CD4-positive, CD25-positive, alpha-beta regulatory T cell (primary cell): ENCODE results near the gene CEP104. TPM values are rescaled to one million over a fixed set of nuclear protein-coding genes. Genes with fewer than 3 reads are reported as not detected.

Experiments
- ATAC-seq, 2 donors: fragments of 150-1000 bp; cut with Tn5 transposase; one replicate each; pipeline ENCODE4 v1.10.0; 2021; ENCODE audit warnings: low read depth in 2 of 2, moderate number of reproducible peaks in 2 of 2, moderate library complexity in 1 of 2
- DNase-seq, 3 donors: peaks; one replicate each; pipeline versions ENCODE4 v3.0.0 to v3.0.0-alpha.2; 2012 to 2022; ENCODE audit warnings: mixed read lengths in 1 of 3
- H3K27ac ChIP-seq: one replicate; pipeline ENCODE4 v1.7.0; 2013; ENCODE audit warnings: mild to moderate bottlenecking, low read length; ENCODE audit not compliant: insufficient read depth, poor library complexity, severe bottlenecking
- H3K27me3 ChIP-seq: one replicate; pipeline ENCODE4 v1.7.0; 2013; ENCODE audit warnings: low read length; ENCODE audit not compliant: control insufficient read depth, insufficient read depth
- H3K36me3 ChIP-seq: one replicate; pipeline ENCODE4 v1.7.0; 2013; ENCODE audit warnings: mild to moderate bottlenecking, low read length, moderate library complexity; ENCODE audit not compliant: control insufficient read depth, insufficient read depth
- H3K4me1 ChIP-seq: 2 replicates; pipeline ENCODE4 v1.7.0; 2013; ENCODE audit warnings: mild to moderate bottlenecking, low read length; ENCODE audit not compliant: insufficient read depth, control insufficient read depth, poor library complexity, severe bottlenecking
- H3K4me3 ChIP-seq: one replicate; pipeline ENCODE4 v1.7.0; 2013; ENCODE audit warnings: low read depth, mild to moderate bottlenecking, low read length, moderate library complexity
- H3K9me3 ChIP-seq, 2 experiments: 1 replicate in 1 of 2; 2 replicates in 1 of 2; pipeline ENCODE4 v1.7.0; 2013; ENCODE audit warnings: low read length in 2 of 2, mild to moderate bottlenecking in 1 of 2, moderate library complexity in 1 of 2; ENCODE audit not compliant: control insufficient read depth in 2 of 2
- H3K27ac Mint-ChIP-seq, 3 donors: one replicate each; pipeline ENCODE4 v1.8.0; 2020 to 2022; ENCODE audit warnings: mild to moderate bottlenecking in 3 of 3, mixed read lengths in 3 of 3, moderate library complexity in 2 of 3
- H3K27me3 Mint-ChIP-seq: one replicate; pipeline ENCODE4 v1.8.0; 2022; ENCODE audit warnings: mild to moderate bottlenecking, mixed read lengths
- H3K36me3 Mint-ChIP-seq: one replicate; pipeline ENCODE4 v1.8.0; 2020; ENCODE audit warnings: mixed read lengths
- H3K4me1 Mint-ChIP-seq, 4 donors: one replicate each; pipeline ENCODE4 v1.8.0; 2020 to 2022; ENCODE audit warnings: mixed read lengths in 4 of 4, mild to moderate bottlenecking in 1 of 4
- H3K4me3 Mint-ChIP-seq, 4 donors: one replicate each; pipeline ENCODE4 v1.8.0; 2020 to 2022; ENCODE audit warnings: mild to moderate bottlenecking in 4 of 4, mixed read lengths in 4 of 4, moderate library complexity in 3 of 4
- H3K9me3 Mint-ChIP-seq, 7 donors: one replicate each; pipeline ENCODE4 v1.8.0; 2020 to 2022; ENCODE audit warnings: mixed read lengths in 7 of 7, mild to moderate bottlenecking in 3 of 7, moderate library complexity in 2 of 7
- polyA plus RNA-seq, 4 donors: library from polyadenylated mRNA; unstranded; fragments of 300-500 nt; fragmentation: Illumina TruSeq; gene quantifications; one replicate each; pipeline ENCODE4 v1.2.3, GENCODE V29; 2021
- total RNA-seq: library from RNA; stranded (reverse); gene quantifications from one replicate; pipeline ENCODE4 v1.2.3, GENCODE V29; 2022

Gene CEP104
- total and polyA plus RNA-seq, 5 donors from 2014 or later, result 13.5 to 42.3 (median 14.6) TPM

GRCh38 chr1:3885611-3886010 lies 28.6 kb upstream of the CEP104 start:
- H3K27ac ChIP-seq, result no peak overlapping the region
- Mint-ChIP-seq H3K4me1 (peaks cover 0 to 8% (median 4%) of the 10 kb centered on the region in 4 donors), H3K27ac (no peak overlapping the region), H3K36me3 (peaks cover 43% of the 10 kb centered on the region), H3K4me3 (no peak overlapping the region), H3K9me3 (peaks cover 0 to 1% (median 0%) of the 10 kb centered on the region in 7 donors), H3K27me3 (no peaks in the 10 kb centered on the region)
- H3K4me1 ChIP-seq, result no peaks in the 10 kb centered on the region
- H3K36me3 ChIP-seq, result peaks cover 64% of the 10 kb centered on the region
- no peak overlapping the region for H3K4me3 ChIP-seq
- no peak for ATAC-seq
- no peak for DNase-seq
- H3K27me3 ChIP-seq, result no peaks in the 10 kb centered on the region
- no peaks in the 10 kb centered on the region for H3K9me3 ChIP-seq

GRCh38 chr1:3884966-3885365 lies 28.0 kb upstream of the CEP104 start:
- Mint-ChIP-seq H3K4me1 (peaks cover 0 to 8% (median 2%) of the 10 kb centered on the region in 4 donors), H3K9me3 (no peaks in the 10 kb centered on the region), H3K27ac (no peak overlapping the region), H3K36me3 (peaks cover 40% of the 10 kb centered on the region), H3K27me3 (no peaks in the 10 kb centered on the region), H3K4me3 (no peak overlapping the region)
- DNase-seq, result no peak
- H3K27me3 ChIP-seq, result no peaks in the 10 kb centered on the region
- no peak overlapping the region for H3K27ac ChIP-seq
- no peak overlapping the region for H3K4me3 ChIP-seq
- H3K4me1 ChIP-seq, result no peaks in the 10 kb centered on the region
- H3K9me3 ChIP-seq, result no peaks in the 10 kb centered on the region
- no peak for ATAC-seq
- peaks cover 64% of the 10 kb centered on the region for H3K36me3 ChIP-seq

- H3K4me1 Mint-ChIP-seq, result peaks cover 0 to 5% (median 3%) of the 10 kb centered on the region in 4 donors
- ATAC-seq, result no peak
- Histone ChIP-seq H3K4me3 (no peak overlapping the region), H3K36me3 (peaks cover 66% of the 10 kb centered on the region), H3K27me3 (no peaks in the 10 kb centered on the region), H3K27ac (no peak overlapping the region), H3K4me1 (no peaks in the 10 kb centered on the region), H3K9me3 (peaks cover 3% of the 10 kb centered on the region in 2 experiments)
- no peak overlapping the region for H3K4me3 Mint-ChIP-seq
- DNase-seq, result no peak
- H3K27ac Mint-ChIP-seq, result no peak overlapping the region
- peaks cover 49% of the 10 kb centered on the region for H3K36me3 Mint-ChIP-seq
- no peaks in the 10 kb centered on the region for H3K27me3 Mint-ChIP-seq
- H3K9me3 Mint-ChIP-seq, result peaks cover 0 to 3% (median 0%) of the 10 kb centered on the region in 7 donors
These were observed 26.3 kb upstream of the CEP104 start for GRCh38 chr1:3883194-3883925.

DNA sequence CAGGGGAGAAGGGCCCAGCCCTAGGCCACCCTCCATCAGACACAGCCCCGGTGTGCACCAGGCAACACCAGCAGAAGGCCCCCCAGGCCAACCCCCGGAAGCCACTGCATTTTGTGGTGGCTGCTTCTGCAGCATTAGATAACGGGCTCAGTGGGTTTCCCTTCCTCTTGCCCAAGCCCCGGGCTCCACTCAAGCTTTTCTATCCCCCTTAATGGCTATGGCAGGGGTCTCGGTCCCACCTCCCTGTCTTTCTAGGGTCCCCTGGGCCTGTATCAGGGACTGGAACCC lies 24.1 kb upstream of the CEP104 start:
- H3K9me3 Mint-ChIP-seq, result peaks cover 0 to 3% (median 0%) of the 10 kb centered on the region in 7 donors
- H3K27ac Mint-ChIP-seq, result no peak overlapping the region
- DNase-seq (no peak), ATAC-seq (no peak)
- H3K4me3 Mint-ChIP-seq, result no peak overlapping the region
- Histone ChIP-seq H3K4me1 (no peaks in the 10 kb centered on the region), H3K27ac (no peak overlapping the region), H3K36me3 (peaks cover 57% of the 10 kb centered on the region), H3K27me3 (no peaks in the 10 kb centered on the region), H3K9me3 (peaks cover 3% of the 10 kb centered on the region in 2 experiments), H3K4me3 (no peak overlapping the region)
- no peaks in the 10 kb centered on the region for H3K27me3 Mint-ChIP-seq
- H3K4me1 Mint-ChIP-seq, result peaks cover 0 to 5% (median 3%) of the 10 kb centered on the region in 4 donors
- H3K36me3 Mint-ChIP-seq, result peaks cover 50% of the 10 kb centered on the region

DNA sequence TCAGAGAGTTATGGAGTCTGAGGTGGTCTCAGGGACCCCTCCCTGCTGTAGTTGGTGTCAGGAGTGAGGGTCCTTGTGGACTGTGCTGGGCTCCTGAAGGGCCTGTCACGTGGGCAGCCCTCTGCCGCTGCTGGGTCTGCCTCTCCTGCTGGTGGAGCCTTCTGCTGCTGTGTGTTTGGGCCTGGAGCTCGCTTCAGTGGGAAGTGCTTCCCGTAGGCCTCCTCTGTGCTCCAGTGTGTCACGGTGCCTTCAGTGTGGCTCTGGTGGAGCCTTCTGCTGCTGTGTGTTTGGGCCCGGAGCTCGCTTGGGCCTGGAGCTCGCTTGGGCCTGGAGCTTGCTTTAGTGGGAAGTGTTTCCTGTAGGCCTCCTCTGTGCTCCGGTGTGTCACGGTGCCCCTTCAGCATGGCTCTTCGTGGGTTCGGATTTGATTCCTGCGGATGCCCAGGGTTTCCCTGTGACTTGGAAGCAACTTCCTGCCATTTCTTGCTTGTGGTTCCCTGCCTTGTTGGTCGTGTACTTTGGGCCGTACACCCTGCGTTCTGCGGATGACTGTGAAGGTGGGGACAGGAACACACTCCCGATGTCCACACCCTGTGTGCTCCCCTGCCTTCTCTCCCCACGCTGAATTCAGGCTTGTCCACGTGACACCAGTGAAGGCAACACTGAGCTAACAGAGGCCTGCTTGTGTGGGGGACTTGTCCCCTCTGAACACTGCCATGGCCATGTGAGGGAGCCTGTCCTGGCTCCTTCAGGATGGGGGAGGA lies 23.6 kb upstream of the CEP104 start:
- H3K9me3 ChIP-seq, result peaks cover 3% of the 10 kb centered on the region in 2 experiments
- ATAC-seq (no peak), DNase-seq (no peak)
- H3K36me3 ChIP-seq, result peaks cover 55% of the 10 kb centered on the region
- Mint-ChIP-seq H3K4me1 (peaks cover 0 to 5% (median 3%) of the 10 kb centered on the region in 4 donors), H3K9me3 (peaks cover 0 to 3% (median 0%) of the 10 kb centered on the region in 7 donors), H3K27me3 (no peaks in the 10 kb centered on the region), H3K36me3 (peaks cover 55% of the 10 kb centered on the region), H3K4me3 (no peak overlapping the region), H3K27ac (no peak overlapping the region)
- no peak overlapping the region for H3K27ac ChIP-seq
- H3K27me3 ChIP-seq, result no peaks in the 10 kb centered on the region
- no peak overlapping the region for H3K4me3 ChIP-seq
- H3K4me1 ChIP-seq, result no peaks in the 10 kb centered on the region

GRCh38 chr1:3879787-3880428 lies 22.9 kb upstream of the CEP104 start:
- Mint-ChIP-seq H3K36me3 (peaks cover 59% of the 10 kb centered on the region), H3K27ac (no peak overlapping the region)

DNA sequence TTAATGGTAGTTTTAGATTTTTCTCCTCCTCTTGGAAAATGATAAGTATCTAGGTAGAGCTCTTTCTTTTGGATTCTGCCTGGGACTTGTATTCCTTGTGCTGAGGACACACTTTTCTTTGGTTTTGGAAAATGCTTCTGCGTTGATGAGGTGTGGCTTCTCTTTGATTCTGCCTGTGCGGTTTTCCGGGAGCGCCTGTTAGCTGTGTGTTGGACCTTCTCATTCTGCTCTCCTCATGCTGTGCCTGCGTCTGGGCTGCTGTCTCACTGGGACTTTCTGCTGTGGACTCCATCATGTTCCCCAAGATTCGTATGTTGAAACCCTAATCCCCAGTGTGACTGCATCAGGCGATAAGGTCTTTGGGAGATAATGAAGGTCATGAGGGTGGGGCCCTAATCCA lies 22.1 kb upstream of the CEP104 start:
- Histone ChIP-seq H3K4me3 (no peak overlapping the region), H3K4me1 (no peaks in the 10 kb centered on the region), H3K27ac (no peak overlapping the region), H3K27me3 (no peaks in the 10 kb centered on the region), H3K9me3 (peaks cover 3% of the 10 kb centered on the region in 2 experiments), H3K36me3 (peaks cover 49% of the 10 kb centered on the region)
- H3K4me3 Mint-ChIP-seq, result no peak overlapping the region
- DNase-seq, result no peak
- no peak overlapping the region for H3K27ac Mint-ChIP-seq
- H3K4me1 Mint-ChIP-seq, result peaks cover 0 to 5% (median 3%) of the 10 kb centered on the region in 4 donors
- no peak for ATAC-seq
- H3K36me3 Mint-ChIP-seq, result peaks cover 52% of the 10 kb centered on the region
- H3K27me3 Mint-ChIP-seq, result no peaks in the 10 kb centered on the region
- peaks cover 0 to 3% (median 0%) of the 10 kb centered on the region in 7 donors for H3K9me3 Mint-ChIP-seq

More at GRCh38 chr1:3879787-3880428, 22.9 kb upstream of the CEP104 start:
- H3K4me1 Mint-ChIP-seq, result peaks cover 0 to 5% (median 3%) of the 10 kb centered on the region in 4 donors
- peaks cover 0 to 3% (median 0%) of the 10 kb centered on the region in 7 donors for H3K9me3 Mint-ChIP-seq
- peaks cover 3% of the 10 kb centered on the region in 2 experiments for H3K9me3 ChIP-seq
- H3K4me1 ChIP-seq, result no peaks in the 10 kb centered on the region
- no peak for DNase-seq
- H3K27ac ChIP-seq, result no peak overlapping the region
- H3K4me3 Mint-ChIP-seq, result no peak overlapping the region
- H3K27me3 ChIP-seq, result no peaks in the 10 kb centered on the region
- no peak for ATAC-seq
- H3K4me3 ChIP-seq, result no peak overlapping the region
- H3K27me3 Mint-ChIP-seq, result no peaks in the 10 kb centered on the region
- peaks cover 52% of the 10 kb centered on the region for H3K36me3 ChIP-seq
